ENCODE results near the gene ZNF816.
"Not testable (repeated sequence)": the region's sequence is repeated elsewhere in the genome, so short reads cannot be mapped to it uniquely, and the experiment has no call there.

The ZNF816 gene

GRCh38 chr19:52959613-52960295 is 2.9 kb downstream of the ZNF816 start:
- DNase-seq (ENCODE audit: low spot score) = no peak

GRCh38 chr19:52957591-52957990 is 5.1 kb downstream of the ZNF816 start:
- no peak for DNase-seq (ENCODE audit: low spot score)

- no peak for DNase-seq (ENCODE audit: low spot score)
These were observed 5.8 kb downstream of the ZNF816 start for GRCh38 chr19:52956917-52957316.

DNA sequence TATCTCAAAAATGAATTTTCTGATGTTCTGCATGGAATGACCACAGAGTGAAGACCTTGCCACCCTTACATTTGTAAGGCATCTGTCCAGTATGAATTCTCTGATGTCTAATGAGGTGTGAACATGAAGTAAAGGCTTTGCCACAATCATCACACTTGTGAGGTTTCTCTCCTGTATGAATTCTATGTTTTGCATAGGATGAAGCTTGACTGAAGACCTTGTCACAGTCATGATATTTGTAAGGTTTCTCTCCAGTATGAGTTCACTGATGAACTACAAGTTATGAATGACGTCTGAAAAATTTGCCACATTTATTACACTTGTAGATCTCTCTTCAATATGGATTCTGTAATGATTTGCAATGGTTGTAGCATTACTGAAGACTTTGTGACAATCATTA is 13.3 kb downstream of the ZNF816 start:
- no peak for DNase-seq (ENCODE audit: low spot score)

GRCh38 chr19:52948025-52948770 is 14.5 kb downstream of the ZNF816 start:
- no peak for DNase-seq (ENCODE audit: low spot score)

DNA sequence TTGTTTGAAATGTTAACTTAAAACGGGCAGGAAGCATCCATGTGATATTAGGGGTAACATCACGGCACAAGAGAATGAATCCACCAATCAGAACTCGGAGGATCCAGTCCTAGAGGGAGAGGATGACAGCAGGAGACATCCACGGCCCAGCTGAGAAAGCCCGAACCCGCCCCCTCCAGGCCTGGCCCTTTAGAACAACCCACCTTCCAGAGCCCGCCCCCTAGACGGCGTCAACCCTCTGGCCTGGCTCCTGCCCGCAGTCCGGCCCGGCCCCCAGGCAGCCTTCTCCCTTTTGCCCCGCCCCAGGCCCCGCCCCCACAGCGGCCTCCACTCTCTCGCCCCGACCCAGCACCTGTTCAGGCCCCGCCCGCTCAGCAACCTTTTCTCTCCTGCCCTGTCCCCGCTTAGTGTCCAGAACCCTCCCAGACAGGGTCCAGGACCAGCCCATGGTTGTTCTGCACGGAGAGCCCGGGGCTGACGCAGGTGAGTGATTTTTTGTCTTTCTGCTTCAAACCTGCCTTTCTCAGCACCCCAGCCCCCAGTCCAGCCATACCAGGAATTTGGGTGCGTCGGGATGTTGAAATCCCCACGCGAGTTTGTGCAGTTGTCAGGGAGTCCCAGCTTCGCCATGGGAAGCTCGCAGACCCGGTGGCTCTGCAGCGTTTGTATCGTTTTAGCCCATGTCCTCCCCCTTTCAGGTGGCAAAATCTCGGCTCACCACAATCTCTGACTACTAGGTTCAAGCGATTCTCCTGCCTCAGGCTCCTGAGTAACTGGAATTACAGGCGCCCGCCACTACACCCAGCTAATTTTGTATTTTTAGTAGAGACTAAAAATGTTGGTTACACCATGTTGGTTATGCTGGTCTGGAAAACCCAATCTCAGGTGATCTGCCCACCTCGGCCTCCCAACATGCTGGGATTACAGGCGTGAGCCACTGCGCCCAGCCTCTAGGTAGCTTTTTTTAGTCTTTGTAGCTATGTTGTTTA is 16.1 kb downstream of the ZNF816 start:
- DNase-seq (ENCODE audit: low spot score) = no peak

DNA sequence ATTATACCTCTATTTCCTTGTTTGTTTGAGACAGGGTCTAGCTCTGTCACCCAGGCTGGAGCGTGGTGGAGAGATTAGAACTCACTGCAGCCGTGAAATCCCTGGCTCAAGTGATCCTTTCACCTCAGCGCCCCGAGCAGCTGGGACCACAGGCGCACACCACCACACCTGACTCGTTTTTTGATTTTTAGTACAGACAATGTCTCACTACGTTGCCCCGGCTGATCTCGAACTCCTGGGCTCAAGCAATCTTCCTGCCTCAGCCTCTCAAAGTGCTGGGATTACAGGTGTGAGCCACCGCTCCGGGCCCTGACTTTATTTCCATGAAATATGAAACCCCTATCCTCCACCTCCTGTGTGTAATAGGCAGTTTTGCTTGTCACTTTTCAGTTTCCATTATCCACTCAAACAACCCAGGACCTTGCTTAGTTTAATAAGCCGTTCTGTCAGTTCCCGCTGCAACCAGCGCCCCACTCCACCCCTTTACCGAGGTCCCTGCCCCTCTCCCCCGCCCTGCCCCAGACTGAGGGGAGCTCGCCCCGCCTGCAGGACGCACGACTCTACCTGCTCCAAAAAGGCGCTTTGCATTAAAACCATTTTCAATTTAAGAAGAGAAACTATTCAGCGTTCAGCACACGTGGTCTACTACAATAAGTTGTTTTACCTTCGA is 16.9 kb downstream of the ZNF816 start:
- no peak for DNase-seq (ENCODE audit: low spot score)

DNA sequence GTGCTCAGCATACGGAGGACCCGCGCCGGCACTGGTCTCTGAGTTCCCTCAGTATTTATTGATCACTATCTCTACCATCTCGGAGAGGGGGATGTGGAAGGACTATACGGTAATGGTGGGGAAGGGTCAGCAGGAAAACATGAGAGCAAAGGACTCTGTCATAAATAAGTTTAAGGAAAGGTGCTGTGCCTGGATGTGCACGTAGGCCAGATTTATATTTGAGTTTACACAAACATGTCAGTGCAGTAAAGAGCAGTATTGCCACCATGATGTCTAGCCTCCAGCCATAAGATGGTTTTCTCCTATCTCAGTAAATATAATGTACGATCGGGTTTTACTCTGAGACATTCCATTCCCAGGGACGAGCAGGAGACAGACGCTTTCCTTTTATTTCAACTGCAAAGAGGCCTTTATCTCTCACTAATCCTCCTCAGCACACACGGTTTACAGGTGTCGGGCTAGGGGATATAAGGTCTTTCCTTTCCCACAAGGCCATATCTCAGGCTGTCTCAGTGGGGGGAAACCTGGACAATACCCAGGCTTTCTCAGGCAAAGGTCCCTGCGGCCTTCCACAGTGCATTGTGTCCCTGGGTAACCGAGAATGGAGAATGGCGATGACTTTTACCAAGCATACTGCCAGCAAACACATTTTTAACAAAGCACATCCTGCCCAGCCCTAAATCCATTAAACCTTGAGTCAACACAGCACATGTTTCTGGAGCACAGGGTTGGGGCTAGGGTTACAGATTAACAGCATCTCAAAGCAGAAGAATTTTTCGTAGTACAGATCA is 17.8 kb downstream of the ZNF816 start:
- DNase-seq (ENCODE audit: low spot score) = not testable (repeated sequence)

GRCh38 chr19:52943884-52944643 is 18.6 kb downstream of the ZNF816 start:
- DNase-seq (ENCODE audit: low spot score) = no peak

- DNase-seq (ENCODE audit: low spot score) = no peak
These were observed 19.4 kb downstream of the ZNF816 start for GRCh38 chr19:52943134-52943883.

- peak; percentile 74 for DNase-seq (ENCODE audit: low spot score)
These were observed 20.1 kb downstream of the ZNF816 start for GRCh38 chr19:52942386-52943133.

- no peak for DNase-seq (ENCODE audit: low spot score)
These were observed 20.7 kb downstream of the ZNF816 start for GRCh38 chr19:52941941-52942385.

DNA sequence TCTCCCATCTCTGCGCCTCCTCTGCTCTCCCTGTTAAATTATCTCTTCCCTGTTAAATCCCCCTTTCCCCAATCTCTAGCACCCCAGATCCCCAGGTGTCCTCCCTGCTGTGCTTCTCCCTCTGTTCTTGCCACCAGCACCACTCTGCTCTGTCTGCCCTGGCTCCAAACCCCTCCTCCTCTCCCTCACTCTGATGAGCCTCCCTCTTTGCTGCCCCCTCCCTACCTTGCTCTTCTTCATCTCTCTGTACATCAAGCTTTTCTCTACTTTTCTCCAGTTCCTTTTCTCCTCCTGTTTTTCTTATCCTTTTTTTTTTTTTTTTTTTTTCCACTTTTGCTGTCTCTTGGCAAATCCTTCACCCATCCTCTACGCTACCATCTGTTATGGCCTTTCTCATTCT is 21.2 kb downstream of the ZNF816 start:
- DNase-seq (ENCODE audit: low spot score) = not testable (repeated sequence)

- not testable (repeated sequence) for DNase-seq (ENCODE audit: low spot score)
These were observed 21.8 kb downstream of the ZNF816 start for GRCh38 chr19:52940905-52941304.

- no peak for DNase-seq (ENCODE audit: low spot score)
These were observed 23.9 kb downstream of the ZNF816 start for GRCh38 chr19:52938761-52939160.

- no peak for DNase-seq (ENCODE audit: low spot score)
These were observed 25.7 kb downstream of the ZNF816 start for GRCh38 chr19:52936954-52937325.

GRCh38 chr19:52936151-52936953 is 26.3 kb downstream of the ZNF816 start:
- DNase-seq (ENCODE audit: low spot score) = no peak

GRCh38 chr19:52935434-52935833 is 27.2 kb downstream of the ZNF816 start:
- DNase-seq (ENCODE audit: low spot score) = no peak

Measured in hepatic stellate cell (primary cell).